Measurements from ENCODE around the gene ARL13A.

- TF ChIP-seq CTCF (IDR thresholded peaks at IDR 0.05; ENCODE audit: insufficient read depth, low read depth, low read length) (no peak), EZH2 (IDR thresholded peaks at IDR 0.05; ENCODE audit: insufficient read depth, low read length) (no peak)
Observed at GRCh38 chrX:101022020-101022419, 52.5 kb downstream of the ARL13A start.
